Heart left ventricle (tissue), 13 donors: Measurements from ENCODE around the gene UNC119B.

ENCODE experiments used
- CTCF ChIP-seq, 12 donors: fragments of 200-600 bp; sonication (generic) in 4 of 12; IDR thresholded peaks; one replicate each; pipeline versions ENCODE4 v1.5.0 to v1.8.0; 2018 to 2022; ENCODE audit warnings: antibody characterized with exemption in 12 of 12, mild to moderate bottlenecking in 5 of 12
- POLR2A ChIP-seq, 2 donors: fragments of 450-650 bp; IDR thresholded peaks; one replicate each; pipeline ENCODE4 v1.6.1; 2017; ENCODE audit warnings: antibody characterized with exemption in 2 of 2, mild to moderate bottlenecking in 2 of 2, moderate library complexity in 2 of 2
- donor health status: ischemic (EF 13 %, LVEDD 7.1; RV severe dilation, severe dysfunction).
- donor health status: DM: no; HTN: yes; CAD: no.
- donor health status: DM: no; HTN: no; CAD: no.
- donor health status: ischemic (EF 25% LVEDD 6.9; RV normal size, moderate dysfunction).
- donor health status: ischemic (EF 25% LVEDD 5.7; RV mildly dilated, moderate dysfunction).
- donor health status: ischemic (EF 35%, LVEDD 5.7; RV mildly dilated, moderate dysfunction).
- donor health status: nonischemic (EF 11% LVEDD 7.7; RV severe dilation, severe dysfunction).
- donor health status: DM: yes; HTN: yes; CAD: no.
- donor health status: PGD.
- donor health status: ischemic (EF 29% LVEDD 5.4; RV normal size, mild dysfunction).
- donor health status: nonischemic (EF 23%, LVEDD 6.1; RV moderate dilation, normal function).

- TF ChIP-seq CTCF (IDR thresholded peaks at IDR 0.05), result no peak
- TF ChIP-seq POLR2A (IDR thresholded peaks at IDR 0.05), result no peak
These were observed 9.4 kb upstream of the UNC119B start for GRCh38 chr12:120700886-120701285.
